HCT116 (cell line): ENCODE results near the gene ATP6V0D1. TPM values are rescaled to one million over a fixed set of nuclear protein-coding genes. Genes with fewer than 3 reads are reported as not detected.
A peak's percentile ranks its signal among the peaks of the same experiment; 100 is the strongest.

Experiments
- ATAC-seq: fragments of 200-7000 bp; cut with Tn5 transposase; 2 replicates; pipeline ENCODE4 v1.9.1; 2020; ENCODE audit warnings: mild to moderate bottlenecking, moderate library complexity
- BruUV-seq: library from RNA; stranded (reverse); fragments of 400-500 nt; replicated peaks from 2 replicates; lab custom pipeline; 2021; lab: Mats Ljungman, UMichigan
- CTCF ChIA-PET: fragments of 300-600 bp; sonication (Branson Sonifier 250); formaldehyde crosslinking; loops from one replicate; lab custom pipeline; 2021; ENCODE audit warnings: antibody characterized with exemption; lab: Charles Lee
- POLR2A ChIA-PET: fragments of 300-600, 350-600 bp; sonication (Branson Sonifier 250); formaldehyde crosslinking; loops from one replicate; lab custom pipeline; 2021; ENCODE audit warnings: antibody characterized with exemption; lab: Charles Lee
- RAD21 ChIA-PET, 2 experiments: fragments of 300-600 bp; sonication (Branson Sonifier 250); formaldehyde crosslinking; loops; one replicate each; lab custom pipeline; 2023; ENCODE audit warnings: low total read pairs in 2 of 2; ENCODE audit not compliant: uncharacterized antibody in 2 of 2, unreplicated experiment in 2 of 2, low non-redundant PET in 1 of 2; lab: Charles Lee
- DNase-seq: peaks from one replicate; pipeline ENCODE4 v3.0.0-alpha.2; 2010; ENCODE audit warnings: low read depth, low spot score
- H2AFZ ChIP-seq: fragments of 200-600 bp; shearing (Covaris generic), sonication (generic); 2 replicates; pipeline ENCODE4 v1.6.1; 2017; ENCODE audit warnings: low read depth, mixed run types, mixed read lengths, antibody characterized with exemption, low read length; ENCODE audit not compliant: poor library complexity, severe bottlenecking
- H3K27ac ChIP-seq: 2 replicates; pipeline ENCODE4 v1.5.1; 2012; ENCODE audit warnings: low read depth, low read length
- H3K27me3 ChIP-seq: fragments of 200-600 bp; sonication (generic); 2 replicates; pipeline ENCODE4 v1.6.1; 2016; ENCODE audit warnings: mixed run types, low read length, mixed read lengths; ENCODE audit not compliant: insufficient read depth
- H3K36me3 ChIP-seq, 2 experiments: fragments of 200-500 bp in 1 of 2; fragments of 200-600 bp in 1 of 2; sonication (Bioruptor generic) in 1 of 2; sonication (generic) in 1 of 2; 2 replicates each; pipeline versions ENCODE4 v1.5.1 to v1.6.1; 2014 to 2016; ENCODE audit warnings: low read length in 2 of 2, inconsistent platforms in 1 of 2, mixed read lengths in 1 of 2, mixed run types in 1 of 2; ENCODE audit not compliant: insufficient read depth in 2 of 2, control insufficient read depth in 1 of 2
- H3K4me1 ChIP-seq, 2 experiments: fragments of 200-600 bp in 1 of 2; sonication (generic) in 1 of 2; 2 replicates each; pipeline versions ENCODE4 v1.5.1 to v1.6.1; 2012 to 2017; ENCODE audit warnings: low read length in 2 of 2, inconsistent platforms in 1 of 2, mild to moderate bottlenecking in 1 of 2, mixed read lengths in 1 of 2, mixed run types in 1 of 2, moderate library complexity in 1 of 2; ENCODE audit not compliant: insufficient read depth in 2 of 2, control insufficient read depth in 1 of 2
- H3K4me2 ChIP-seq: fragments of 200-600 bp; sonication (generic); 2 replicates; pipeline ENCODE4 v1.6.1; 2017; ENCODE audit warnings: mixed run types, low read length, mixed read lengths
- H3K4me3 ChIP-seq, 2 experiments: fragments of 200-600 bp in 1 of 2; sonication (generic) in 1 of 2; replicated peaks in 1 of 2; 2 replicates each; pipeline ENCODE4 v1.5.1; 2011 to 2016; ENCODE audit warnings: low read length in 2 of 2, control low read depth in 1 of 2, low read depth in 1 of 2, mild to moderate bottlenecking in 1 of 2, mixed read lengths in 1 of 2, mixed run types in 1 of 2
- H3K79me2 ChIP-seq: fragments of 200-600 bp; sonication (generic); 2 replicates; pipeline ENCODE4 v1.6.1; 2017; ENCODE audit warnings: mild to moderate bottlenecking, mixed run types, low read length, moderate library complexity, mixed read lengths; ENCODE audit not compliant: insufficient read depth
- H3K9ac ChIP-seq: fragments of 200-600 bp; sonication (generic); 2 replicates; pipeline ENCODE4 v1.6.1; 2016; ENCODE audit warnings: low read length, mixed read lengths
- H3K9me2 ChIP-seq: fragments of 200-600 bp; sonication (generic), shearing (Covaris generic); 2 replicates; pipeline ENCODE4 v1.6.1; 2017; ENCODE audit warnings: mixed run types, mild to moderate bottlenecking, moderate library complexity; ENCODE audit not compliant: insufficient read depth
- H3K9me3 ChIP-seq, 2 experiments: fragments of 200-500 bp in 1 of 2; fragments of 200-600 bp in 1 of 2; sonication (Bioruptor generic) in 1 of 2; sonication (generic) in 1 of 2; 2 replicates each; pipeline ENCODE4 v1.6.1; 2014 to 2017; ENCODE audit warnings: low read length in 2 of 2, mixed read lengths in 2 of 2, inconsistent platforms in 1 of 2, low read depth in 1 of 2, mild to moderate bottlenecking in 1 of 2, mixed run types in 1 of 2, moderate library complexity in 1 of 2; ENCODE audit not compliant: control insufficient read depth in 1 of 2, insufficient read depth in 1 of 2
- H4K20me1 ChIP-seq: fragments of 200-600 bp; sonication (generic), shearing (Covaris generic); 2 replicates; pipeline ENCODE4 v1.6.1; 2017; ENCODE audit warnings: mixed run types, mild to moderate bottlenecking, moderate library complexity; ENCODE audit not compliant: insufficient read depth
- JUND ChIP-seq: IDR thresholded peaks from 2 replicates; pipeline ENCODE4 v1.6.1; 2012
- POLR2AphosphoS5 ChIP-seq: IDR thresholded peaks from 2 replicates; pipeline ENCODE4 v1.6.1; 2011; ENCODE audit warnings: mild to moderate bottlenecking, low read depth, low read length, moderate library complexity
- RAD21 ChIP-seq: IDR thresholded peaks from 2 replicates; pipeline ENCODE4 v1.6.1; 2012; ENCODE audit warnings: low read depth, mild to moderate bottlenecking
- SIN3A ChIP-seq: IDR thresholded peaks from 2 replicates; pipeline ENCODE4 v1.6.1; 2012; ENCODE audit warnings: low read depth
- YY1 ChIP-seq: IDR thresholded peaks from 2 replicates; pipeline ENCODE4 v1.6.1; 2011; ENCODE audit warnings: low read length, low read depth, moderate library complexity, mild to moderate bottlenecking; ENCODE audit not compliant: insufficient replicate concordance; ENCODE audit errors: extremely low read depth
- ZFX ChIP-seq: fragments of 450-650 bp; IDR thresholded peaks from 2 replicates; pipeline ENCODE4 v1.6.1; 2017
- ZNF274 ChIP-seq: fragments of 200-500 bp; sonication (Bioruptor generic); IDR thresholded peaks from 2 replicates; pipeline ENCODE4 v1.6.1; 2014; ENCODE audit warnings: mild to moderate bottlenecking, low read depth, low read length, inconsistent platforms
- intact Hi-C: fragments of 100-400 bp; cut with micrococcal nuclease; formaldehyde crosslinking; loops from 2 replicates; pipeline ENCODE4 v1.10.0; 2022
- total RNA-seq: library from RNA; stranded (reverse); gene quantifications from one replicate; pipeline ENCODE4 v1.2.1, GENCODE V29; 2021; ENCODE audit not compliant: unreplicated experiment
- TF ChIP-seq, protein P1 (sequence below), 3 experiments: fragments of 200-600 bp in 1 of 3; sonication (generic) in 1 of 3; IDR thresholded peaks in 2 of 3; conservative IDR thresholded peaks in 1 of 3; 2 replicates each; pipeline ENCODE4 v1.5.1; 2012 to 2017; ENCODE audit warnings: low read depth in 2 of 3, low read length in 2 of 3, antibody characterized with exemption in 1 of 3, borderline replicate concordance in 1 of 3, control low read depth in 1 of 3, mild to moderate bottlenecking in 1 of 3, mixed read lengths in 1 of 3, mixed run types in 1 of 3, moderate library complexity in 1 of 3; ENCODE audit not compliant: insufficient read depth in 1 of 3

ATP6V0D1 gene
- total RNA-seq, 1 experiment from 2014 or later: 36.6 TPM

DNA sequence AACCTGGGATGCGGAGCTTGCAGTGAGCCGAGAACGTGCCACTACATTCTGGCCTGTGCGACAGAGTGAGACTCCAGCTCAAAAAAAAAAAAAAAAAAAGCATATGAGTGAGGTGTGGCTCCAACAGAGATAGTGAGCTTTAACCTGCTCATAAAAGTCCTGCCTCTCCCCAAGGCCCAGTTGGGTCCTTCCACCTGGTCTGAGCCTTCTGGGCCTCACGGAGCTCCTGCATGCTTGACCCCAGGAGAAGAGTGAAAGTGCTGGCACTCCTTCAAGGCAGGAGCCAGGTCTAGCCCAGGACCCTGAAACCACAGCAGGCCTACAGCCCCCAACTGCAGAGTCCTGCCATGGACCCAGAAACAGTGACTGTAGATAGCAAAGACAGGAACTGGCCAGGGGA, 32.4 kb downstream of the ATP6V0D1 start:
- no peak for ATAC-seq
- BruUV-seq: no TSS peak
- Histone ChIP-seq H3K27me3 (no peaks in the 10 kb centered on the region), H3K27ac (no peak overlapping the region), H3K4me2 (no peak overlapping the region), H3K4me3 (no peak overlapping the region), H4K20me1 (no peaks in the 10 kb centered on the region), H2AFZ (no peak overlapping the region), H3K9ac (no peak overlapping the region), H3K36me3 (no peaks in the 10 kb centered on the region), H3K9me3 (no peaks in the 10 kb centered on the region), H3K9me2 (no peaks in the 10 kb centered on the region), H3K4me1 (peaks cover 0 to 3% of the 10 kb centered on the region in 2 experiments; a peak in 1 of 4 replicates), H3K79me2 (no peaks in the 10 kb centered on the region)
- TF ChIP-seq SIN3A: no peak
- ChIA-PET CTCF (interaction anchor here (1.0 to 3.5 kb wide), 8 partner anchors 8 to 553 kb away, joined by 3 to 41 read pairs (median 6); partner anchors contain the start of genes CTCF and HSD11B2), POLR2A (no interaction called here), RAD21 (interaction anchor here (0.7 to 2.0 kb wide), 2 partner anchors 20 to 288 kb away, joined by 5 to 7 read pairs; no protein-coding TSS in a partner anchor)
- DNase-seq: no peak
- intact Hi-C loops: no loop called here

DNA sequence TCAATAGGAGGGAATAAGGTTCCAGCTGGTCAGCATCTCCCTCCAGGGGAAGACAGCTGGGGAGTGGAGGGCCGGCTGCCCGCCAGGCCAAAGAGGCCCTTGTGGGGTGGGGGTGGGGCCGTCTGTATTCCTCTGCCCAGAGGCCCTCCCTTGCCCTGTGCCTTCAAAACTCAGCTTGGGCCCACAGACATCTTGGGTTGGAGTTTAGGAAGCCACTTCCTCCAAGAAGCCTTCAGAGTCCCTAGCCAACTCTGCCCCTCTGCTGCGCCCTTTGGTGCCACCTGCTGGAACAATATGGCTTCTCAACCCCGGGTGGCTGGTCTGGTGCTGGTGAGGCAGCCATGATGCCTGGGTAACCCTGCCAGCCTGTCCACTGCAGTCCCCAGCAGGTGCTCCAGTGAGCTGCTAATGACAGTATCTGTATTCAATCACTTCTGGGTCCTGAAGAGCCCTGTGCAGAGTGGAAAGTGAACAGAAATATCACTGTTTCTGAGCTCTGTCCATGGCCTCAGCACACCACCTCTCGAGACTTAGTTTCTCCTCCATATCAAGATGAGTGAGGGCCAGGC, 33.4 kb downstream of the ATP6V0D1 start:
- no TSS peak for BruUV-seq
- CTCF ChIA-PET: interaction anchor here (0.8 to 3.5 kb wide), 16 partner anchors 9 to 552 kb away, joined by 3 to 41 read pairs (median 4); partner anchors contain the start of genes CTCF, HSD11B2 and ZDHHC1
- H3K4me1 ChIP-seq: peaks cover 0 to 3% of the 10 kb centered on the region in 2 experiments; a peak in 1 of 4 replicates
- TF ChIP-seq POLR2AphosphoS5: no peak
- TF ChIP-seq JUND: no peak
- peak; percentile 87 for TF ChIP-seq YY1
- no peak for TF ChIP-seq ZNF274
- TF ChIP-seq ZFX: no peak
- TF ChIP-seq RAD21: peak; percentile 94
- TF ChIP-seq, protein P1, sequence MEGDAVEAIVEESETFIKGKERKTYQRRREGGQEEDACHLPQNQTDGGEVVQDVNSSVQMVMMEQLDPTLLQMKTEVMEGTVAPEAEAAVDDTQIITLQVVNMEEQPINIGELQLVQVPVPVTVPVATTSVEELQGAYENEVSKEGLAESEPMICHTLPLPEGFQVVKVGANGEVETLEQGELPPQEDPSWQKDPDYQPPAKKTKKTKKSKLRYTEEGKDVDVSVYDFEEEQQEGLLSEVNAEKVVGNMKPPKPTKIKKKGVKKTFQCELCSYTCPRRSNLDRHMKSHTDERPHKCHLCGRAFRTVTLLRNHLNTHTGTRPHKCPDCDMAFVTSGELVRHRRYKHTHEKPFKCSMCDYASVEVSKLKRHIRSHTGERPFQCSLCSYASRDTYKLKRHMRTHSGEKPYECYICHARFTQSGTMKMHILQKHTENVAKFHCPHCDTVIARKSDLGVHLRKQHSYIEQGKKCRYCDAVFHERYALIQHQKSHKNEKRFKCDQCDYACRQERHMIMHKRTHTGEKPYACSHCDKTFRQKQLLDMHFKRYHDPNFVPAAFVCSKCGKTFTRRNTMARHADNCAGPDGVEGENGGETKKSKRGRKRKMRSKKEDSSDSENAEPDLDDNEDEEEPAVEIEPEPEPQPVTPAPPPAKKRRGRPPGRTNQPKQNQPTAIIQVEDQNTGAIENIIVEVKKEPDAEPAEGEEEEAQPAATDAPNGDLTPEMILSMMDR (IDR thresholded peaks at IDR 0.05 in 2 of 3, conservative IDR thresholded peaks at IDR 0.05 in 1 of 3; ENCODE audit: borderline replicate concordance in 1 of 3, insufficient read depth in 1 of 3, low read depth in 2 of 3, low read length in 2 of 3): peak; percentile 85 to 93 (median 91)
- H3K4me2 ChIP-seq: no peak overlapping the region
- H3K9ac ChIP-seq: no peak overlapping the region
- no peaks in the 10 kb centered on the region for H3K27me3 ChIP-seq
- H2AFZ ChIP-seq: no peak overlapping the region
- no peak overlapping the region for H3K27ac ChIP-seq
- no peaks in the 10 kb centered on the region for H3K9me3 ChIP-seq
- H3K36me3 ChIP-seq: no peaks in the 10 kb centered on the region
- no peak overlapping the region for H3K4me3 ChIP-seq
- RAD21 ChIA-PET: interaction anchor here (0.7 to 2.0 kb wide), 5 partner anchors 19 to 287 kb away, joined by 3 to 7 read pairs (median 4); no protein-coding TSS in a partner anchor
- DNase-seq (peak; percentile 54), ATAC-seq (peak; percentile 99)
- no peaks in the 10 kb centered on the region for H3K9me2 ChIP-seq
- no peaks in the 10 kb centered on the region for H4K20me1 ChIP-seq
- intact Hi-C loops: loop anchor here (1.0 kb wide), 3 partner anchors 19 to 187 kb away; no protein-coding TSS in a partner anchor
- POLR2A ChIA-PET: no interaction called here
- H3K79me2 ChIP-seq: no peaks in the 10 kb centered on the region
